HepG2 (cell line): ENCODE data around the gene ATG2A.

Experiments used
- CTCF ChIP-seq: sonication (generic); formaldehyde crosslinking; IDR thresholded peaks from 2 replicates; pipeline ENCODE4 v1.5.0; 2020; ENCODE audit warnings: mild to moderate bottlenecking, missing genetic modification reagents, moderate library complexity
- EP300 ChIP-seq, 3 experiments: sonication (generic) in 1 of 3; formaldehyde crosslinking in 1 of 3; IDR thresholded peaks; 2 replicates each; pipeline versions ENCODE4 v1.5.1 to v1.6.1; 2011 to 2020; ENCODE audit warnings: low read depth in 2 of 3, low read length in 2 of 3, borderline replicate concordance in 1 of 3, improper control_type of control experiment in 1 of 3, mild to moderate bottlenecking in 1 of 3, missing genetic modification reagents in 1 of 3, moderate library complexity in 1 of 3
- PAX8 ChIP-seq: sonication (generic); formaldehyde crosslinking; IDR thresholded peaks from 2 replicates; pipeline ENCODE4 v1.8.0; 2022; ENCODE audit warnings: mild to moderate bottlenecking, missing genetic modification reagents, borderline replicate concordance
- ZNF121 ChIP-seq: sonication (generic); formaldehyde crosslinking; IDR thresholded peaks from 2 replicates; pipeline ENCODE4 v1.5.0; 2020; ENCODE audit warnings: mild to moderate bottlenecking, missing genetic modification reagents
- ZNF274 ChIP-seq: sonication (generic); formaldehyde crosslinking; IDR thresholded peaks from 2 replicates; pipeline ENCODE4 v1.5.1; 2020; ENCODE audit warnings: mild to moderate bottlenecking, missing genetic modification reagents

GRCh38 chr11:64908766-64909165 is 8.2 kb downstream of the ATG2A start:
- TF ChIP-seq CTCF, result no peak
- no peak for TF ChIP-seq EP300 (IDR thresholded peaks at IDR 0.05; ENCODE audit: low read depth in 2 of 2, low read length in 2 of 2)
- TF ChIP-seq EP300 (CRISPR knock-in tag; IDR thresholded peaks at IDR 0.05; ENCODE audit: borderline replicate concordance), result no peak
- TF ChIP-seq ZNF274 (CRISPR knock-in tag), result no peak
- TF ChIP-seq ZNF121, result no peak
- no peak for TF ChIP-seq PAX8 (CRISPR knock-in tag)
